AG09319 (cell line): ENCODE measurements around the gene COIL.
A peak's percentile ranks its signal among the peaks of the same experiment; 100 is the strongest.

Experiments
- DNase-seq: peaks from one replicate; pipeline ENCODE4 v3.0.0-alpha.2; 2010; ENCODE audit warnings: low read depth; ENCODE audit errors: extremely low read depth
- CTCF ChIP-seq: IDR thresholded peaks from 2 replicates; pipeline ENCODE4 v1.5.1; 2011; ENCODE audit warnings: low read depth, mild to moderate bottlenecking, inconsistent platforms, low read length, moderate library complexity

Gene COIL

GRCh38 chr17:56925088-56925487 lies 35.8 kb downstream of the COIL start:
- no peak for TF ChIP-seq CTCF
- DNase-seq: no peak

DNA sequence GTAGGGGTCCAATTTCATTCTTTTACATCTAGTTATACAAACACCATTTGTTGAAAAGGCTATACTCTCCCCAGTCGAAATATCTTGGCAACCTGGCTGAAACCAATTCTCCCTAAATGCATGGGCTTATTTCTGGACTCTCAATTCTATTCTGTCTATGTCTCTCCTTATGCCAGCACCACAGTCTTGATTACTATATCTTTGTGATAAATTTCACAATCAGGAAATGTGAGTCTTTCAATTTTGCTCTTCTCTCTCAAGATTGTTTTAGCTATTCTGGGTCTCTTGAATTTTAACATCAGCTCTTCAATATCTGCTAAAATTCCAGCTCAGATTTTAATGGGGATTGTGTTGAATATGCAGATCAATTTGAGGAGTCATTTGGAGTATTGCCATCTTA lies 41.1 kb downstream of the COIL start:
- no peak for TF ChIP-seq CTCF

GRCh38 chr17:56918916-56919315 lies 41.9 kb downstream of the COIL start:
- DNase-seq: peak; percentile 12
- no peak for TF ChIP-seq CTCF

More for the DNA sequence above, 41.1 kb downstream of the COIL start:
- DNase-seq: no peak

GRCh38 chr17:56917559-56918296 lies 43.1 kb downstream of the COIL start:
- no peak for DNase-seq
- TF ChIP-seq CTCF: no peak

DNA sequence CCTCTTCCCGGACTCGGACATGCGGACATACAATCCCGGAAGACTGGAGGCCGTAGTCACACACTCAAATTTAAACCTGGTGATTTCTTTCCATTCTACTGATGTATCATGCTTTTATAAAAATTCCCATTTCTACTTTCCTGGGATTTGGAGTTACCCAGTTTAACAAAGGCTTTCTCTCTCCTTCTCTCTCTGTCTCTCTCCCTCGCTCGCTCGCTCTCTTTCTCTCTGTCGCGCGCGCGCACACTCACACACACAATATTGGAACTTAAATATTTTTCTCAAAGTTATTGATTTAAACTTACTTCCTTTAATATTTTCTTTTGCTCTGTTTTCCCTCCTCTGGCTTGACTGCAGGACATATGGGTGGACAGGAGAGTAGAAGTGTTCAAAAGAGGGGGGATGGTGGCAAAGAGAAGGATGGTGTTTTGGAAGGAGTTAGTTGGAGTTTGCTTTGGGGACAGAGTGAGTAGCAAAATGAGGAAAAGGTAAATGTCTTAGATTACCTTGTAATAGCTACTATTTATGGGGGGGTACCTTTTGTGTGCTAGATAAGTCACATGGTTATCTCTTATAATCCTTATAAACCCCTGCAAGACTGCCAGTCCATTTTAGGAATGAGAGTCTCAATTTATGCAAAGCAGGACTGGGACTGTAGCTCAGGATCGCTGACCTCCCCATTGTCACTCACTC lies 46.1 kb downstream of the COIL start:
- no peak for DNase-seq
- TF ChIP-seq CTCF: no peak

DNA sequence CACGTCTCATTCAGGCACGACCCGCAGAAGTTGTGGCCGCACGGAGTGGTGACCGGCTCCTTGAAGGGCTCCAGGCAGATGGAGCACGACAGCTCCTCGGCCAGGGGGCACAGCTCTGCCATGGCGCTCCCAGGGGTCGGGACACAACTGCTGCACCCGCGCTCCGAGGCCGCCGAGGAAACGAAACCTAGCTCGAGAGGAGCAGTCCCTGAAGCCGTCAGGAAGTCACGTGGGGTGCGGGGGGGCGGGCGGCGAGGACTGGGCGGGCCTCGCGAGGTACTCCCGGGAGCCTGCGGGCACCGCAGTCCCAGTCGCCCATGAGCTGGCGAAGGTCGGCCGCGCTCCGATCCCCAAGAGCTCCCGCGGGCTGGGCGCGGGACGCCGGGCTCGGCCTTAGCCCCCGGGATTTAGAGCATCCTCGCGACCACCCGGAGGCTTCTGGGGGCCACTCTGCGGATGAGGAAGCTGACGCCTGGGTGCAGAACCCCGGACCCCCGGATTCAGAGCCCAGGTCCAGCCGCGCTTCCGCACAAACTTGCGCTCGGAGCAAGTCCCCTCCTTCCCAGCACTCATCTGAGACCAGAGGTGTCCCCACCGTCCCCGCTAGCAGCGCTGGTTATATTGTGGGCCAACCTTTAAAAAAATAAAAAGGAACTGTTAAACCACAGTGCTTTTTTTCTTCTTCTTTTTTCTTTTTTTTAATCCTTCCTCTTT lies 46.8 kb downstream of the COIL start, which contains the start of gene TRIM25:
TRIM25 (minus strand) TSS at position 183 of the 714 bp plus-strand sequence; CDS start at position 122, 61 bp downstream.
- peak; percentile 71 for DNase-seq
- TF ChIP-seq CTCF: no peak
